Ascending aorta (tissue), 2 donors: ENCODE results near the gene C22orf31. TPM values are rescaled to one million over a fixed set of nuclear protein-coding genes. Genes with fewer than 3 reads are reported as not detected.

Experiments
- DNase-seq, 2 donors: peaks; one replicate each; pipeline ENCODE4 v3.0.0-alpha.2; 2019; ENCODE audit warnings: low spot score in 2 of 2
- H3K27ac ChIP-seq, 2 donors: fragments of 200-600 bp; sonication (generic); one replicate each; pipeline ENCODE4 v1.5.1; 2016 to 2017; ENCODE audit warnings: mild to moderate bottlenecking in 1 of 2
- H3K27me3 ChIP-seq: fragments of 200-600 bp; sonication (generic); one replicate; pipeline ENCODE4 v1.5.1; 2017
- H3K36me3 ChIP-seq, 2 donors: fragments of 200-600 bp; sonication (generic); one replicate each; pipeline ENCODE4 v1.5.1; 2016
- H3K4me1 ChIP-seq, 2 donors: fragments of 200-600 bp; sonication (generic); one replicate each; pipeline ENCODE4 v1.5.1; 2016 to 2017; ENCODE audit warnings: mild to moderate bottlenecking in 1 of 2
- H3K4me3 ChIP-seq, 2 donors: fragments of 200-600 bp; sonication (generic); one replicate each; pipeline ENCODE4 v1.5.1; 2016 to 2017; ENCODE audit warnings: mild to moderate bottlenecking in 1 of 2
- H3K9me3 ChIP-seq, 2 donors: fragments of 200-600 bp; sonication (generic); one replicate each; pipeline ENCODE4 v1.5.1; 2016
- CTCF ChIP-seq, 3 experiments: fragments of 200-600 bp in 2 of 3; fragments of 450-650 bp in 1 of 3; sonication (generic) in 2 of 3; IDR thresholded peaks; one replicate each; pipeline ENCODE4 v1.5.1; 2016 to 2019; ENCODE audit warnings: antibody characterized with exemption in 3 of 3, mild to moderate bottlenecking in 1 of 3, moderate library complexity in 1 of 3
- intact Hi-C: fragments of 100-400 bp; cut with DNase I; formaldehyde crosslinking; loops from one replicate; pipeline ENCODE4 v1.15.1; 2023
- total RNA-seq: library from RNA; depleted of rRNA; stranded (reverse); fragments of >200 nt; gene quantifications from one replicate; pipeline ENCODE4 v1.1.0, GENCODE V29; 2016

C22orf31 gene
- total RNA-seq, 1 donor from 2014 or later = not detected

GRCh38 chr22:29037340-29037932 lies 24.2 kb downstream of the C22orf31 start:
- no peak for TF ChIP-seq CTCF (IDR thresholded peaks at IDR 0.05)
- no peak overlapping the region for H3K4me3 ChIP-seq
- DNase-seq = no peak
- H3K4me1 ChIP-seq = peaks cover 6 to 15% of the 10 kb centered on the region in 2 donors
- H3K27me3 ChIP-seq = no peaks in the 10 kb centered on the region
- no peaks in the 10 kb centered on the region for H3K9me3 ChIP-seq
- H3K27ac ChIP-seq = no peak overlapping the region
- intact Hi-C loops = no loop called here
- no peaks in the 10 kb centered on the region for H3K36me3 ChIP-seq

GRCh38 chr22:29032584-29032983 lies 29.0 kb downstream of the C22orf31 start:
- Histone ChIP-seq H3K4me3 (no peak overlapping the region), H3K9me3 (no peaks in the 10 kb centered on the region), H3K4me1 (peaks cover 16 to 29% of the 10 kb centered on the region in 2 donors), H3K36me3 (no peaks in the 10 kb centered on the region), H3K27me3 (no peaks in the 10 kb centered on the region), H3K27ac (peak overlapping the region; percentile 92 to 97)
- intact Hi-C loops = loop anchor here (5.0 kb wide), 1 partner anchor 80 kb away; no protein-coding TSS in a partner anchor
- DNase-seq = no peak
- TF ChIP-seq CTCF (IDR thresholded peaks at IDR 0.05) = no peak

GRCh38 chr22:29032014-29032475 lies 29.6 kb downstream of the C22orf31 start:
- H3K4me3 ChIP-seq = peak overlapping the region; percentile 18 to 57
- H3K27ac ChIP-seq = peak overlapping the region; percentile 92 to 97
- no peak for TF ChIP-seq CTCF (IDR thresholded peaks at IDR 0.05)

GRCh38 chr22:29031227-29032011 lies 30.2 kb downstream of the C22orf31 start:
- Histone ChIP-seq H3K9me3 (no peaks in the 10 kb centered on the region), H3K36me3 (no peaks in the 10 kb centered on the region), H3K27ac (peak overlapping the region; percentile 92 to 97), H3K27me3 (no peaks in the 10 kb centered on the region), H3K4me3 (peak overlapping the region; percentile 57), H3K4me1 (peaks cover 16 to 29% of the 10 kb centered on the region in 2 donors)
- intact Hi-C loops = loop anchor here (1.0 to 5.0 kb wide), 5 partner anchors 55 to 290 kb away; partner anchors contain the start of genes CHEK2 and ZNRF3
- peak; percentile 77 to 93 for DNase-seq
- peak in 1 of 3 experiments; percentile 8 for TF ChIP-seq CTCF (IDR thresholded peaks at IDR 0.05)

More at GRCh38 chr22:29032014-29032475, 29.6 kb downstream of the C22orf31 start:
- intact Hi-C loops = loop anchor here (5.0 kb wide), 1 partner anchor 80 kb away; no protein-coding TSS in a partner anchor
- DNase-seq = no peak
- Histone ChIP-seq H3K4me1 (peaks cover 16 to 29% of the 10 kb centered on the region in 2 donors), H3K36me3 (no peaks in the 10 kb centered on the region), H3K9me3 (no peaks in the 10 kb centered on the region), H3K27me3 (no peaks in the 10 kb centered on the region)

- intact Hi-C loops = loop anchor here (1.0 to 5.0 kb wide), 6 partner anchors 21 to 289 kb away; partner anchors contain the start of genes CHEK2 and ZNRF3
- no peak for TF ChIP-seq CTCF (IDR thresholded peaks at IDR 0.05)
- peak overlapping the region; percentile 57 for H3K4me3 ChIP-seq
Measured at GRCh38 chr22:29030618-29031226, 30.9 kb downstream of the C22orf31 start.

More at GRCh38 chr22:29030618-29031226, 30.9 kb downstream of the C22orf31 start:
- peaks cover 16 to 29% of the 10 kb centered on the region in 2 donors for H3K4me1 ChIP-seq
- no peaks in the 10 kb centered on the region for H3K27me3 ChIP-seq
- DNase-seq = peak; percentile 39 to 88
- no peaks in the 10 kb centered on the region for H3K36me3 ChIP-seq
- H3K27ac ChIP-seq = peak overlapping the region; percentile 92 to 97
- H3K9me3 ChIP-seq = no peaks in the 10 kb centered on the region
